Measurements from ENCODE around the gene MVP.

The MVP gene

GRCh38 chr16:29844575-29845331 lies 24.5 kb downstream of the MVP start:
- no peak for TF ChIP-seq CTCF (IDR thresholded peaks at IDR 0.05; ENCODE audit: control insufficient read depth, extremely low read depth, insufficient read depth)
- H3K4me3 ChIP-seq (ENCODE audit: low read depth, low read length): no peak overlapping the region
- DNase-seq (ENCODE audit: low read depth): no peak

- no peak for DNase-seq (ENCODE audit: low read depth)
- TF ChIP-seq CTCF (IDR thresholded peaks at IDR 0.05; ENCODE audit: control insufficient read depth, extremely low read depth, insufficient read depth): no peak
- H3K4me3 ChIP-seq (ENCODE audit: low read depth, low read length): no peak overlapping the region
These were observed 25.4 kb downstream of the MVP start for GRCh38 chr16:29845656-29846055.

- DNase-seq (ENCODE audit: low read depth): no peak
- TF ChIP-seq CTCF (IDR thresholded peaks at IDR 0.05; ENCODE audit: control insufficient read depth, extremely low read depth, insufficient read depth): peak; percentile 52
- no peak overlapping the region for H3K4me3 ChIP-seq (ENCODE audit: low read depth, low read length)
These were observed 28.4 kb downstream of the MVP start for GRCh38 chr16:29848420-29849297.

- TF ChIP-seq CTCF (IDR thresholded peaks at IDR 0.05; ENCODE audit: control insufficient read depth, extremely low read depth, insufficient read depth): no peak
- H3K4me3 ChIP-seq (ENCODE audit: low read depth, low read length): no peak overlapping the region
- DNase-seq (ENCODE audit: low read depth): no peak
These were observed 29.2 kb downstream of the MVP start for GRCh38 chr16:29849505-29849904.

- no peak for DNase-seq (ENCODE audit: low read depth)
- H3K4me3 ChIP-seq (ENCODE audit: low read depth, low read length): no peak overlapping the region
- TF ChIP-seq CTCF (IDR thresholded peaks at IDR 0.05; ENCODE audit: control insufficient read depth, extremely low read depth, insufficient read depth): no peak
These were observed 30.7 kb downstream of the MVP start for GRCh38 chr16:29850998-29851397.

GRCh38 chr16:29852654-29853053 lies 32.4 kb downstream of the MVP start:
- DNase-seq (ENCODE audit: low read depth): no peak
- H3K4me3 ChIP-seq (ENCODE audit: low read depth, low read length): no peak overlapping the region
- no peak for TF ChIP-seq CTCF (IDR thresholded peaks at IDR 0.05; ENCODE audit: control insufficient read depth, extremely low read depth, insufficient read depth)
